CD4-positive, CD25-positive, alpha-beta regulatory T cell (primary cell): ENCODE measurements around the gene ITGAX. TPM values are rescaled to one million over a fixed set of nuclear protein-coding genes. Genes with fewer than 3 reads are reported as not detected.
A peak's percentile ranks its signal among the peaks of the same experiment; 100 is the strongest.

Source experiments
- ATAC-seq, 2 donors: fragments of 150-1000 bp; cut with Tn5 transposase; one replicate each; pipeline ENCODE4 v1.10.0; 2021; ENCODE audit warnings: low read depth in 2 of 2, moderate number of reproducible peaks in 2 of 2, moderate library complexity in 1 of 2
- DNase-seq, 3 donors: peaks; one replicate each; pipeline versions ENCODE4 v3.0.0 to v3.0.0-alpha.2; 2012 to 2022; ENCODE audit warnings: mixed read lengths in 1 of 3
- H3K27ac ChIP-seq: one replicate; pipeline ENCODE4 v1.7.0; 2013; ENCODE audit warnings: mild to moderate bottlenecking, low read length; ENCODE audit not compliant: insufficient read depth, poor library complexity, severe bottlenecking
- H3K27me3 ChIP-seq: one replicate; pipeline ENCODE4 v1.7.0; 2013; ENCODE audit warnings: low read length; ENCODE audit not compliant: control insufficient read depth, insufficient read depth
- H3K36me3 ChIP-seq: one replicate; pipeline ENCODE4 v1.7.0; 2013; ENCODE audit warnings: mild to moderate bottlenecking, low read length, moderate library complexity; ENCODE audit not compliant: control insufficient read depth, insufficient read depth
- H3K4me1 ChIP-seq: 2 replicates; pipeline ENCODE4 v1.7.0; 2013; ENCODE audit warnings: mild to moderate bottlenecking, low read length; ENCODE audit not compliant: insufficient read depth, control insufficient read depth, poor library complexity, severe bottlenecking
- H3K4me3 ChIP-seq: one replicate; pipeline ENCODE4 v1.7.0; 2013; ENCODE audit warnings: low read depth, mild to moderate bottlenecking, low read length, moderate library complexity
- H3K9me3 ChIP-seq, 2 experiments: 1 replicate in 1 of 2; 2 replicates in 1 of 2; pipeline ENCODE4 v1.7.0; 2013; ENCODE audit warnings: low read length in 2 of 2, mild to moderate bottlenecking in 1 of 2, moderate library complexity in 1 of 2; ENCODE audit not compliant: control insufficient read depth in 2 of 2
- H3K27ac Mint-ChIP-seq, 3 donors: one replicate each; pipeline ENCODE4 v1.8.0; 2020 to 2022; ENCODE audit warnings: mild to moderate bottlenecking in 3 of 3, mixed read lengths in 3 of 3, moderate library complexity in 2 of 3
- H3K27me3 Mint-ChIP-seq: one replicate; pipeline ENCODE4 v1.8.0; 2022; ENCODE audit warnings: mild to moderate bottlenecking, mixed read lengths
- H3K36me3 Mint-ChIP-seq: one replicate; pipeline ENCODE4 v1.8.0; 2020; ENCODE audit warnings: mixed read lengths
- H3K4me1 Mint-ChIP-seq, 4 donors: one replicate each; pipeline ENCODE4 v1.8.0; 2020 to 2022; ENCODE audit warnings: mixed read lengths in 4 of 4, mild to moderate bottlenecking in 1 of 4
- H3K4me3 Mint-ChIP-seq, 4 donors: one replicate each; pipeline ENCODE4 v1.8.0; 2020 to 2022; ENCODE audit warnings: mild to moderate bottlenecking in 4 of 4, mixed read lengths in 4 of 4, moderate library complexity in 3 of 4
- H3K9me3 Mint-ChIP-seq, 7 donors: one replicate each; pipeline ENCODE4 v1.8.0; 2020 to 2022; ENCODE audit warnings: mixed read lengths in 7 of 7, mild to moderate bottlenecking in 3 of 7, moderate library complexity in 2 of 7
- polyA plus RNA-seq, 4 donors: library from polyadenylated mRNA; unstranded; fragments of 300-500 nt; fragmentation: Illumina TruSeq; gene quantifications; one replicate each; pipeline ENCODE4 v1.2.3, GENCODE V29; 2021
- total RNA-seq: library from RNA; stranded (reverse); gene quantifications from one replicate; pipeline ENCODE4 v1.2.3, GENCODE V29; 2022

The ITGAX gene
- total and polyA plus RNA-seq, 5 donors from 2014 or later = 0.47 to 1.9 TPM; not detected in 3

- Mint-ChIP-seq H3K4me3 (no peak overlapping the region), H3K27me3 (peaks cover 4% of the 10 kb centered on the region)
- DNase-seq = peak in 1 of 3 donors; percentile 56
These were observed 4.5 kb upstream of the ITGAX start for GRCh38 chr16:31350275-31351005.

DNA sequence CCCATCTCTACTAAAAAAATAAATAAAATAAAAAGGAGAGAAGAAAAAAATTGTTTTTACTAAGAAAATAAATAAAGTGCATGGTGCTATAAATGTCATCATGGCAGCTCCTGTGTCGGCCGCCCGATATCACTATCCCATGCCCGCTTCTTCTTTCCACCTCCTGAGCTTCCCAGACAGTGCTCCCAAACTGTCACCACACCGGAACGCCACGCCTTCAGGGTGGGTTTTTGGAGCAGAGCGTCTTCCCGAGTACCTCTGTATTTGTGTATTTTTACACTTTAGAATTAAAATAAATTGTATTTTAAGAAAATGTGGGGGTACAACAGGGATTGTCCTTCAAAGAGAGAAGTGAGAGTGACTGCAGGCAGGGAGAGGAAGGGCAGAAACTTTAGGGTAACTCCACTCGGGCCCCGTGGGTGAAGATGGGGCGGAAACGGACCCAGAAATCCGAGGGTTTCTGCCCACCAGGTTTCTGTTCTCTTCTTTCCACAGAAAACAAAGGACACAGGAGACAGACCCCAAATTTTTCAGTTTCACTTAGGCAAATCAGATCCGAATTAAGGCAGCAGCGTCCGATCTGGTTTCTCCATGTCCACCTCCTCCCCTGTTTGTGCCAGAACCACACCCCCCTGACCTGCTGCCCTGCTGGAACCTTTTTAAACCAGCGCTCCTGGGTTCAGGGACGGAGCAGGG lies 3.6 kb upstream of the ITGAX start:
- H3K27me3 ChIP-seq = no peaks in the 10 kb centered on the region
- H3K9me3 ChIP-seq = no peaks in the 10 kb centered on the region
- ATAC-seq = no peak
- H3K4me3 ChIP-seq = no peak overlapping the region
- H3K4me1 ChIP-seq = peaks cover 13% of the 10 kb centered on the region
- no peak overlapping the region for H3K4me3 Mint-ChIP-seq
- peaks cover 4% of the 10 kb centered on the region for H3K27me3 Mint-ChIP-seq
- H3K36me3 Mint-ChIP-seq = no peaks in the 10 kb centered on the region
- H3K27ac Mint-ChIP-seq = no peak overlapping the region
- no peaks in the 10 kb centered on the region for H3K36me3 ChIP-seq
- peaks cover 0 to 4% (median 0%) of the 10 kb centered on the region in 7 donors for H3K9me3 Mint-ChIP-seq
- peaks cover 5 to 15% (median 14%) of the 10 kb centered on the region in 4 donors for H3K4me1 Mint-ChIP-seq
- no peak overlapping the region for H3K27ac ChIP-seq
- DNase-seq = no peak

More at GRCh38 chr16:31350275-31351005, 4.5 kb upstream of the ITGAX start:
- ATAC-seq = no peak
- H3K36me3 ChIP-seq = no peaks in the 10 kb centered on the region
- H3K27ac ChIP-seq = no peak overlapping the region
- peaks cover 13% of the 10 kb centered on the region for H3K4me1 ChIP-seq
- no peaks in the 10 kb centered on the region for H3K36me3 Mint-ChIP-seq
- no peak overlapping the region for H3K4me3 ChIP-seq
- H3K9me3 Mint-ChIP-seq = peaks cover 0 to 4% (median 0%) of the 10 kb centered on the region in 7 donors
- H3K27ac Mint-ChIP-seq = peak overlapping the region in 2 of 3 donors; percentile 46 to 48
- H3K9me3 ChIP-seq = no peaks in the 10 kb centered on the region
- peaks cover 5 to 15% (median 14%) of the 10 kb centered on the region in 4 donors for H3K4me1 Mint-ChIP-seq
- no peaks in the 10 kb centered on the region for H3K27me3 ChIP-seq

GRCh38 chr16:31351942-31352325 lies 3.0 kb upstream of the ITGAX start:
- Histone ChIP-seq H3K4me1 (peaks cover 13% of the 10 kb centered on the region), H3K27ac (no peak overlapping the region), H3K9me3 (no peaks in the 10 kb centered on the region), H3K36me3 (no peaks in the 10 kb centered on the region), H3K27me3 (no peaks in the 10 kb centered on the region), H3K4me3 (no peak overlapping the region)
- Mint-ChIP-seq H3K36me3 (no peaks in the 10 kb centered on the region), H3K27ac (peak overlapping the region in 1 of 3 donors; percentile 56), H3K4me1 (peaks cover 5 to 15% (median 14%) of the 10 kb centered on the region in 4 donors), H3K9me3 (peaks cover 0 to 4% (median 0%) of the 10 kb centered on the region in 7 donors), H3K27me3 (peaks cover 4% of the 10 kb centered on the region), H3K4me3 (no peak overlapping the region)
- DNase-seq = peak in 1 of 3 donors; percentile 56
- ATAC-seq = peak in 1 of 2 donors; percentile 18

DNA sequence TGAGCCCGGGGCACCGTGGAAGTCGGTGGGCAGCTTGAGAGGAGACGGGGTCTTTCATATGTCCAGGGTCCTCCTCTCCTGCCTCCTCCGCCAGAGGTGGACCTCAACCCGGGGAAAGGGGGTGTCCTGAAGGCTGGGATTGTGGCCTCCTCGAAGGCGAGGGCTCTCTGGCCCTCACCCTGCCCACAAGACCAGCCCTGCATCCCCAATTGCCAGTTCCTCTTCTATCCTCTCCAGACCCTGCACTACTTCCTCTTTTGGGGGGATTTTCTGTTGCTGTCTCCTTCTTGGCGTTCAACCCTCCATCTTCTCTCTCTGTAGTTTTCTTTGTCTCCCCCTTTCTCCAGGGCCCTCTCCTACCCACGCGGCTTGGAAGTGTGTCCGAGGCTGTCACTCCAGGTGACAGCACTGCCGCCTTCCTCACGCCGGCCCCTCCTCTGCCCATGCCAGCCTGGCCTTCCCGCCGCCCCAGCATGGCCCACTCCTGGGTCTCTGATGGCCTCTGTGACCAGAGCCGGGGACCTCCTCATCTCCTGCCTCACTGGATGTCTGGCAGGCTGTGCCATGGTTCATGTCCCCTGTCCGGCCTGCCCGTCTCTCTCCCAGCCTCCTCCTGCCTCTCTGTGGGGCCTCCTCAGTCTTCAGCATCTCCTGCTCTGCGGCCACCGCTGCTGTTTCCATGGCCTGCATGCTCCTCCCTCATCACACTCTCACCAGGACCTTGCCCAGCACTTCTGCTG lies 2.4 kb upstream of the ITGAX start:
- ATAC-seq (no peak), DNase-seq (no peak)
- Mint-ChIP-seq H3K4me3 (no peak overlapping the region), H3K4me1 (peaks cover 5 to 16% (median 14%) of the 10 kb centered on the region in 4 donors), H3K27ac (peak overlapping the region in 1 of 3 donors; percentile 56), H3K9me3 (peaks cover 0 to 4% (median 0%) of the 10 kb centered on the region in 7 donors), H3K36me3 (no peaks in the 10 kb centered on the region), H3K27me3 (peaks cover 4% of the 10 kb centered on the region)
- peaks cover 13% of the 10 kb centered on the region for H3K4me1 ChIP-seq
- no peak overlapping the region for H3K4me3 ChIP-seq
- no peaks in the 10 kb centered on the region for H3K9me3 ChIP-seq
- H3K27ac ChIP-seq = no peak overlapping the region
- no peaks in the 10 kb centered on the region for H3K27me3 ChIP-seq
- H3K36me3 ChIP-seq = no peaks in the 10 kb centered on the region

DNA sequence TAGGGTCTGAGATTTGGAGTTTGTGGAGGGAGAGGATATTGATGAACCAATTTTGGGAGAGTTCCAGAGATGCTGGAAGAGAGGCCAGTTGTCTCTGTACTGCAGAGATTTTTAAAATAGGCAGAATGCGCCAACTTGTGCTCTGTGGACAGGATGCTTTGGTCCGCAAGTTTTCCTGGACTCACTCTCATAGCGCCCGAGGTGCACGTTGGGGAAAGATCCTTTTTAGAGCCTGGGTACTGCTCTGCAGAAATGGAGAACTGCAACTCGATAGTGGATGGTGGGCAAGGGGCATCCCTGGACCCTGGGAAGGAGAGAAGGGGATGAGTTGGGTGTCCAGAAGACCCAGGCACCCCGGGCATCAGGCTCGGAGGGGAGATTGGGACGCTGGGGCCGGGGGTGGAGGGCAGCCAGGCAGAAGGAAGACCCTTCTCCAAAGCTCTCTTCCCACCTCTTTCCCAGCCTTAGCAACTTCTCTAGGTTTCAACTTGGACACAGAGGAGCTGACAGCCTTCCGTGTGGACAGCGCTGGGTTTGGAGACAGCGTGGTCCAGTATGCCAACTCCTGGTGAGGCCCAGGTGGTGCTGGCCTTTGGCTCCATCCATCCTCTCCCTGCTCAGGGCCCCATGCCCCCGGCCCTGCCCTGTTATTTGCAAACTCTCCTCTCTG lies 590 bp downstream of the ITGAX start:
- peaks cover 0 to 3% (median 0%) of the 10 kb centered on the region in 7 donors for H3K9me3 Mint-ChIP-seq
- H3K4me1 Mint-ChIP-seq = peaks cover 5 to 20% (median 16%) of the 10 kb centered on the region in 4 donors
- Histone ChIP-seq H3K4me1 (peaks cover 13% of the 10 kb centered on the region), H3K9me3 (no peaks in the 10 kb centered on the region), H3K36me3 (no peaks in the 10 kb centered on the region), H3K4me3 (no peak overlapping the region), H3K27ac (no peak overlapping the region), H3K27me3 (no peaks in the 10 kb centered on the region)
- peak overlapping the region in 2 of 3 donors; percentile 31 to 80 for H3K27ac Mint-ChIP-seq
- H3K36me3 Mint-ChIP-seq = no peaks in the 10 kb centered on the region
- ATAC-seq (no peak), DNase-seq (no peak)
- H3K27me3 Mint-ChIP-seq = peaks cover 4% of the 10 kb centered on the region
- H3K4me3 Mint-ChIP-seq = peak overlapping the region in 1 of 4 donors; percentile 84

- Mint-ChIP-seq H3K4me3 (no peak overlapping the region), H3K9me3 (peaks cover 0 to 3% (median 0%) of the 10 kb centered on the region in 7 donors), H3K36me3 (no peaks in the 10 kb centered on the region), H3K27ac (peak overlapping the region in 1 of 3 donors; percentile 56), H3K4me1 (peaks cover 5 to 20% (median 16%) of the 10 kb centered on the region in 4 donors), H3K27me3 (peaks cover 4% of the 10 kb centered on the region)
- Histone ChIP-seq H3K27me3 (no peaks in the 10 kb centered on the region), H3K36me3 (no peaks in the 10 kb centered on the region), H3K27ac (no peak overlapping the region), H3K9me3 (no peaks in the 10 kb centered on the region), H3K4me3 (no peak overlapping the region), H3K4me1 (peaks cover 13% of the 10 kb centered on the region)
- DNase-seq = no peak
- no peak for ATAC-seq
These were observed 1.8 kb downstream of the ITGAX start for GRCh38 chr16:31356566-31357323.
